ENCODE results near the gene RNF149. TPM values are rescaled to one million over a fixed set of nuclear protein-coding genes. Genes with fewer than 3 reads are reported as not detected.
"Not testable (repeated sequence)": the region's sequence is repeated elsewhere in the genome, so short reads cannot be mapped to it uniquely, and the experiment has no call there.

The RNF149 gene
- total RNA-seq, 6 experiments from 2014 or later: 24.6 to 33.4 (median 26.0) TPM

DNA sequence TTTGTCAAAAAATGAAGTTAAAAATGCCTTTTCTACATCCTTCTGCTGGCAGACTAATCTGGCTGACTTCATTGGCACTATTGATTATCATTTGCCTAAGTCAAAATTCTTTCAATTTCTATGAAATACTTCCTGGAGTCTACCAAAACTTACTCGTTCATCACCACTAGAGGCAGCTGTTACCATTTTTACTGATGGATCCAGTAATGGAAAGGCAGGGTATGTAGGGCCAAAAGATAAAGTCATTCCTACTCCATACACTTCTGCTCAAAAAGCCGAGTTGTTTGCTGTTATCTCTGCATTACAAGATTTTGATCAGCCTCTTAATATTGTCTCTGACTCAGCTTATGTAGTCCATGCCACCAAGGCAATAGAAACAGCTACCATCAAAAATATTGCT is 67.8 kb downstream of the RNF149 start:
- H3K4me3 Mint-ChIP-seq: peak overlapping the region; percentile 24; the same call in 1 of the 2 replicates
- peak; percentile 75 for TF ChIP-seq CTCF (IDR thresholded peaks at IDR 0.05)
- H3K27ac Mint-ChIP-seq; H3K27me3 Mint-ChIP-seq (ENCODE audit: insufficient read depth); H3K36me3 Mint-ChIP-seq (ENCODE audit: low read depth); H3K9me3 Mint-ChIP-seq: not testable (repeated sequence)
- peaks cover 23% of the 10 kb centered on the region for H3K4me1 Mint-ChIP-seq (ENCODE audit: low read depth)
- DNase-seq: peak; percentile 16

DNA sequence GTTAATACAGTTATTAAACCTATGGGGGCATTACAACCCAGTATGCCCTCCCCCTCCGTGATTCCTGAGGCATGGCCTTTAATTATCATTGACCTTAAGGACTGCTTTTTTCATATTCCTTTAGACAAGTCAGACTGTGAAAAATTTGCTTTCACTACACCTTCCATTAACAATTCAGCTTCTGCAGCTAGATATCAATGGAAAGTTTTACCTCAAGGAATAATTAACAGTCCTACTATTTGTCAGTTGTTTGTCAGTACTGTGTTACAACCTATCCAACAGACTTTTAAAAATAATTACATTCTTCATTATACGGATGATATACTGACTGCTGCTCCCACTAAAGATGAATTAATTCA is 68.8 kb downstream of the RNF149 start:
- not testable (repeated sequence) for H3K36me3 Mint-ChIP-seq (ENCODE audit: low read depth); H3K27ac Mint-ChIP-seq; H3K9me3 Mint-ChIP-seq; H3K27me3 Mint-ChIP-seq (ENCODE audit: insufficient read depth); DNase-seq; H3K4me3 Mint-ChIP-seq
- H3K4me1 Mint-ChIP-seq (ENCODE audit: low read depth): peaks cover 23% of the 10 kb centered on the region

DNA sequence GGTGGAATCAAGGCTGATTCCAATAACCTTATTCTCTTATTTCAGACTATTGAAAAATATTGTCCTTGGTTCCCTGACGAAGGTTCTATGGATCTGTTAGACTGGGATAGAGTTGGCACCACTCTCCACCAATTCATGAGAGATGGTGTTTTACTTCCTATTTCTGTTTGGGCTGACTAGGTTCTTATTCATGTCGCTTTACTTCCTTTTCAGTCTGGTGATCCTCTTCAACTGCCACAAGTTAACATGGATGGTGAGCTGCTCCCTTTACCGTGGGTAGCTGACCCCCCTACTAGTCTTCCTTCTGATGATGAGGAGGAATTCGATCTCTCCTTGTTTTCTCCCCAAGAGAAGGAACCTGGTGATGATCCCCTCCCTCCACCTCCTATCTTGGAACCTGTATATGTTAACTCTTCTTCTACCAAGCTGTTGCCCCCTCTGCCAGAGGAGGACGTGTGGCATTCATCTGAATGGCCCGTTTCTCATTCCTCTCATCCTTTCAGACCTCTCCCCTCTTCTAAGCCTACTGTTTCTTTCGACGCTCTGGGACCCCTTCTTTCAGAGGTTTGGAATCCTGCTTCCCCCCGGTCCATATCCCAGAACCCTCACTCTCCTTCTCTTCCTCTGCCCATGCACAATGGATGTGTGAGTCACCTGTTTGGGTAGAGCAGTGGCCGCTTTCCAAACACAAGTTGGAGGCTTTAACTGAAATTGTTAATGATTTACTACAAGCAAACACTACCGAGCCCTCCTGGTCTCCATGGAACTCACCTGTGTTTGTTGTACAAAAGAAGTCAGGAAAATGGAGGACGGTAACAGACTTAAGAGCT is 69.4 kb downstream of the RNF149 start:
- Mint-ChIP-seq H3K27ac (no peak overlapping the region), H3K9me3 (no peaks in the 10 kb centered on the region), H3K36me3 (ENCODE audit: low read depth) (no peaks in the 10 kb centered on the region), H3K4me1 (ENCODE audit: low read depth) (peaks cover 23% of the 10 kb centered on the region), H3K4me3 (no peak overlapping the region), H3K27me3 (ENCODE audit: insufficient read depth) (no peaks in the 10 kb centered on the region; the same call in 1 of the 2 replicates)
- TF ChIP-seq CTCF (IDR thresholded peaks at IDR 0.05): no peak
- DNase-seq: no peak

DNA sequence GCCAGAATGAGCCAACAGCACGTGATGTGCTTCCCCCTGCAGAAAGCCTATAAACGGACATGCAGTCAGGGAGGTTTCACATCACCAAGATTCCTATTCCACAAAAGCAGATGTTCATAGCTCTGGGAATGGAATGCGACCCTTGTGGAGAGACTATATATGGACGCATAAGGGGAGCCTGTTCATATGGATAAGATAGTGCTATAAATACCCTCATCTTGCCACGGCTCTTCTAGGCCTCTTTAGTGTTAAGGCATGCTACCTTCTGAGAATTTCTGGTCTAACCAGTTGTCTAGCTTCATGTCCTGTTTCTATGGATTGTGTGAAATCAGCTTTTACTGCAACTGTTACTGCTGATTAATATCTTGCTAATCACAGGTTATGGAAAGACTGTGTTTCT is 70.6 kb downstream of the RNF149 start:
- H3K9me3 Mint-ChIP-seq; H3K4me3 Mint-ChIP-seq; H3K36me3 Mint-ChIP-seq (ENCODE audit: low read depth); H3K27me3 Mint-ChIP-seq (ENCODE audit: insufficient read depth); H3K27ac Mint-ChIP-seq; DNase-seq: not testable (repeated sequence)
- peaks cover 23% of the 10 kb centered on the region for H3K4me1 Mint-ChIP-seq (ENCODE audit: low read depth)

- not testable (repeated sequence) for H3K27me3 Mint-ChIP-seq (ENCODE audit: insufficient read depth); H3K9me3 Mint-ChIP-seq; H3K27ac Mint-ChIP-seq; DNase-seq; H3K4me3 Mint-ChIP-seq; H3K36me3 Mint-ChIP-seq (ENCODE audit: low read depth)
- peaks cover 33% of the 10 kb centered on the region for H3K4me1 Mint-ChIP-seq (ENCODE audit: low read depth)
Measured at GRCh38 chr2:101235956-101236355, 72.5 kb downstream of the RNF149 start.

DNA sequence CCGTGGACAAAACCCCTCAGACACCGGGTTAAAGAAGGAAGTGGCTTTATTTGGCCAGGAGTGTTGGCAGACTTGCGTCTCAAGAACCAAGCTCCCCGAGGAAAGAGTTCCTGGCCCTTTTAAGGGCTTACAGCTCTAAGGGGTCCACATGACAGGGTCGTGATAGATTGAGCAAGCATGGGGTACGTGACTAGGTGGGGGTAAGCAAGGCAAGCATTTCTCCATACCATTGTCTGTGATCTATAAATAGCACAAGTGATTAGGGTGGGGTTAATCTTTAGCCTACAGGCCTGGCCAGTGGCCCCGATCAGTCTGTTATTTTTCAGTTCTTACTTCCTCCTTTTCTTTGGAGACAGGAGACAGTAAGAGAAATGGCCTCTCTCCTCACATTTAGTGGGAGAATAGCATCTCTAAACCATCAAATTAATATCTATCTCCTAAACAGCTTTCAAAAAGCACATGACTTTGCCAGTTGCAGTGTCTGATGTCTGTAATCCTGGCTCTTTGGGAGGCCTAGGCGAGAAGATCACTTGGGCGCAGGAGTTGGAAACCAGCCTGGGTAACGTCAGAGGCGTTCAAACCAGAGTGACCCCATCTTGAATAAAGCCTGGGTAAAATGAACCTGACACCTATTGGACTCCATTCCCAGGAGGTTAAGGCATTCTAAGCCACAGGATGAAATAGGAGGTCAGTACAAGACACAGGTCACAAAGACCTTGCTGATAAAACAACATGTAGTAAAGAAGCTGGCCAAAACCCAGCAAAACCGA is 74.1 kb downstream of the RNF149 start:
- Mint-ChIP-seq H3K36me3 (ENCODE audit: low read depth) (no peaks in the 10 kb centered on the region), H3K27me3 (ENCODE audit: insufficient read depth) (no peaks in the 10 kb centered on the region; the same call in 1 of the 2 replicates), H3K27ac (no peak overlapping the region), H3K4me1 (ENCODE audit: low read depth) (peaks cover 25% of the 10 kb centered on the region), H3K4me3 (no peak overlapping the region), H3K9me3 (no peaks in the 10 kb centered on the region)
- DNase-seq: no peak
- no peak for TF ChIP-seq CTCF (IDR thresholded peaks at IDR 0.05)

GRCh38 chr2:101232770-101233169 is 75.7 kb downstream of the RNF149 start:
- Mint-ChIP-seq H3K27ac (no peak overlapping the region), H3K4me3 (no peak overlapping the region; the same call in 1 of the 2 replicates), H3K27me3 (ENCODE audit: insufficient read depth) (no peaks in the 10 kb centered on the region; the same call in 1 of the 2 replicates), H3K36me3 (ENCODE audit: low read depth) (no peaks in the 10 kb centered on the region), H3K9me3 (no peaks in the 10 kb centered on the region), H3K4me1 (ENCODE audit: low read depth) (peaks cover 20% of the 10 kb centered on the region; the same call in 1 of the 2 replicates)
- DNase-seq: no peak
- no peak for TF ChIP-seq CTCF (IDR thresholded peaks at IDR 0.05)

Data from HFFc6 (cell line).